Upper lobe of left lung (tissue), 4 donors: ENCODE measurements around the gene KRT2.

Experiments
- CTCF ChIP-seq, 6 experiments: fragments of 450-650 bp in 4 of 6; fragments of 200-600 bp in 2 of 6; sonication (generic) in 2 of 6; IDR thresholded peaks; one replicate each; pipeline ENCODE4 v1.5.1; 2016 to 2019; ENCODE audit warnings: antibody characterized with exemption in 6 of 6
- POLR2AphosphoS5 ChIP-seq, 2 donors: sonication (generic); formaldehyde crosslinking; IDR thresholded peaks; one replicate each; pipeline ENCODE4 v1.5.1; 2017; ENCODE audit warnings: antibody characterized with exemption in 2 of 2

GRCh38 chr12:52680363-52680762 is 28.4 kb upstream of the KRT2 start, which contains the start of gene KRT1:
- no peak for TF ChIP-seq CTCF (IDR thresholded peaks at IDR 0.05)
- TF ChIP-seq POLR2AphosphoS5 (IDR thresholded peaks at IDR 0.05): no peak
